Activated B cell treated with CpG ODN at 0.5 μM for 24 hours (primary cell): ENCODE data around the gene CRHBP. TPM values are rescaled to one million over a fixed set of nuclear protein-coding genes. Genes with fewer than 3 reads are reported as not detected.
"Not testable (repeated sequence)": the region's sequence is repeated elsewhere in the genome, so short reads cannot be mapped to it uniquely, and the experiment has no call there.

Experiments used
- ATAC-seq: fragments of 200-7000 bp; cut with Tn5 transposase; one replicate; pipeline ENCODE4 v1.10.0; 2021; ENCODE audit warnings: low read depth, mild to moderate bottlenecking, moderate library complexity
- CTCF ChIA-PET: fragments of 350-600 bp; sonication (Branson Sonifier 250); formaldehyde crosslinking; loops from one replicate; lab custom pipeline; 2021; ENCODE audit warnings: antibody characterized with exemption; lab: Charles Lee
- POLR2A ChIA-PET: fragments of 350-600 bp; sonication (Branson Sonifier 250); formaldehyde crosslinking; loops from one replicate; lab custom pipeline; 2021; ENCODE audit warnings: antibody characterized with exemption; lab: Charles Lee
- DNase-seq: peaks from one replicate; pipeline ENCODE4 v3.0.0; 2022
- H3K27ac Mint-ChIP-seq: one replicate; pipeline ENCODE4 v1.8.0; 2020; ENCODE audit warnings: mixed read lengths
- H3K27me3 Mint-ChIP-seq: one replicate; pipeline ENCODE4 v1.8.0; 2021; ENCODE audit warnings: mixed read lengths
- H3K36me3 Mint-ChIP-seq: one replicate; pipeline ENCODE4 v1.8.0; 2021; ENCODE audit warnings: low read depth, mixed read lengths
- H3K4me1 Mint-ChIP-seq: one replicate; pipeline ENCODE4 v1.8.0; 2021; ENCODE audit warnings: mixed read lengths
- H3K4me3 Mint-ChIP-seq: one replicate; pipeline ENCODE4 v1.8.0; 2020; ENCODE audit warnings: mild to moderate bottlenecking, mixed read lengths
- H3K9me3 Mint-ChIP-seq: one replicate; pipeline ENCODE4 v1.8.0; 2020; ENCODE audit warnings: mixed read lengths
- intact Hi-C: fragments of 100-400 bp; cut with micrococcal nuclease; formaldehyde crosslinking; loops from one replicate; pipeline ENCODE4 v1.15.1; 2024
- total RNA-seq: library from RNA; stranded (reverse); gene quantifications from 2 replicates; pipeline ENCODE4 v1.2.3, GENCODE V29; 2022
- TF ChIP-seq, protein P1 (sequence below): fragments of 200-600 bp; IDR thresholded peaks from one replicate; pipeline ENCODE4 v1.8.0; 2022; ENCODE audit warnings: antibody characterized with exemption, mild to moderate bottlenecking

CRHBP gene
- total RNA-seq, 1 donor from 2014 or later = not detected

DNA sequence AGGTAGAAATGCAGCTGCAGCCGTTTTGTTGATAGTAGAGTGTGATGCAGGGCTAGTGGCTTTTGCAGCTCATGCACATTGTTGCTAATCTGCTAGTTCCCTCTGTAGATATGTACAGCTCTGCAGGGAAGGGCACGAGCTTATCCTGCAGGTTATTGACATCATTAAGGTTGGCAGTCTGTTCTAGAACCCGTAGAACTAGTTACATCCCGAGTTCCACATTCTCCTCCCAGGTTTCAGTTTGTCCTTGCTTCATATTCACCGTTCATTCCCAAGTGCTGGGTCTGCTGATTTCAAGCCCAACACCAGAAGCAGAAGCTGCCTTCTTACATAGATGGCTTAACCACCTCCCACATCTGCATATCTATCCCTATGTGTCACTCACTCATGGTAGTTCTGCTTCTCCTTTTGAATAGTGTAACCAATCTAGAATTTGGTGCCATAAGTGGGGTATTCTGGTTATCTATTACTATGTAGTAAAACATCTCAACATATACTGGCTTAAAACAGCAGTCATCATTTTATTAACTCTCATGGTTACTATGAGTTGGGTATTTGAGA is 38.1 kb downstream of the CRHBP start:
- H3K9me3 Mint-ChIP-seq = no peaks in the 10 kb centered on the region
- CTCF ChIA-PET = no interaction called here
- H3K36me3 Mint-ChIP-seq = no peaks in the 10 kb centered on the region
- H3K4me3 Mint-ChIP-seq = no peak overlapping the region
- H3K4me1 Mint-ChIP-seq = no peaks in the 10 kb centered on the region
- TF ChIP-seq, protein P1, sequence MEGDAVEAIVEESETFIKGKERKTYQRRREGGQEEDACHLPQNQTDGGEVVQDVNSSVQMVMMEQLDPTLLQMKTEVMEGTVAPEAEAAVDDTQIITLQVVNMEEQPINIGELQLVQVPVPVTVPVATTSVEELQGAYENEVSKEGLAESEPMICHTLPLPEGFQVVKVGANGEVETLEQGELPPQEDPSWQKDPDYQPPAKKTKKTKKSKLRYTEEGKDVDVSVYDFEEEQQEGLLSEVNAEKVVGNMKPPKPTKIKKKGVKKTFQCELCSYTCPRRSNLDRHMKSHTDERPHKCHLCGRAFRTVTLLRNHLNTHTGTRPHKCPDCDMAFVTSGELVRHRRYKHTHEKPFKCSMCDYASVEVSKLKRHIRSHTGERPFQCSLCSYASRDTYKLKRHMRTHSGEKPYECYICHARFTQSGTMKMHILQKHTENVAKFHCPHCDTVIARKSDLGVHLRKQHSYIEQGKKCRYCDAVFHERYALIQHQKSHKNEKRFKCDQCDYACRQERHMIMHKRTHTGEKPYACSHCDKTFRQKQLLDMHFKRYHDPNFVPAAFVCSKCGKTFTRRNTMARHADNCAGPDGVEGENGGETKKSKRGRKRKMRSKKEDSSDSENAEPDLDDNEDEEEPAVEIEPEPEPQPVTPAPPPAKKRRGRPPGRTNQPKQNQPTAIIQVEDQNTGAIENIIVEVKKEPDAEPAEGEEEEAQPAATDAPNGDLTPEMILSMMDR = no peak
- DNase-seq (no peak), ATAC-seq (no peak)
- no peaks in the 10 kb centered on the region for H3K27me3 Mint-ChIP-seq
- no peak overlapping the region for H3K27ac Mint-ChIP-seq
- intact Hi-C loops = no loop called here
- POLR2A ChIA-PET = no interaction called here

DNA sequence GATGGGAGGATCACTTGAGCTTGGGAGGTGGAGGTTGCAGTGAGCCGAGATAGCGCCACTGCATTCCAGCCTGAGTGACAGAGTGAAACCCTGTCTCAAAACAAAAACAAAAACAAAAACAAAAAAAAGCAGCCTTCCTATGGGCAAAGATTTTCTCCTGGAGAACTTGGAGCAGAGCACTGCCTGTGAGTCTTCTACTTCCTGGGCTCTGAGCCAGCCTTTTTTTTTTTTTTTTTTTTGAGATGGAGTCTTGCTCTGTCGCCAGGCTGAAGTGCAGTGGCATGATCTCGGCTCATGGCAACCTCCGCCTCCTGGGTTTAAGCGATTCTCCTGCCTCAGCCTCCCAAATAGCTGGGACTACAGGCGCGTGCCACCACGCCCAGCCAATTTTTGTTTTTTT is 40.6 kb downstream of the CRHBP start:
- ATAC-seq, CTCF ChIA-PET, H3K27ac Mint-ChIP-seq, intact Hi-C loops, H3K27me3 Mint-ChIP-seq, H3K4me3 Mint-ChIP-seq, H3K9me3 Mint-ChIP-seq, H3K36me3 Mint-ChIP-seq, DNase-seq, H3K4me1 Mint-ChIP-seq, POLR2A ChIA-PET: not testable (repeated sequence)

DNA sequence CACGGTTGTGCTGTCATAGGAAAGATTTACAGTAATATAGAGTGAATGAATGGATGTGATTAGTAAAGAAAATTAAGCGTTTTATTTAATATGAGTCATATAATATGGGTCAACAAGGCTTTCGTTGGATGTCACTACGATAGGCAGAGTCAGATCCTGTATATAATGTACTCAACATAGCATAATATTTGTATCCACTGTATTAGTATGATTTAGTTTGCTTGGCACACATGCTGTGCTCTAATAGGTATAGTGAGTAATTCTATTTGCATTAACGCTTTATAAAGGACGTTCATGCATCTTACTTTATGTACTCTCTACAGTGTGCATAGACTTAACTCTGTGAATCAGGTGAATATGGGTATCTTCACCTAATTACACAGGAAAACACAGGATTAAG is 41.5 kb downstream of the CRHBP start:
- intact Hi-C loops = no loop called here
- H3K4me1 Mint-ChIP-seq = no peaks in the 10 kb centered on the region
- ATAC-seq = no peak
- DNase-seq = no peak
- POLR2A ChIA-PET = no interaction called here
- no peak overlapping the region for H3K27ac Mint-ChIP-seq
- H3K9me3 Mint-ChIP-seq = peaks cover 6% of the 10 kb centered on the region
- H3K4me3 Mint-ChIP-seq = no peak overlapping the region
- TF ChIP-seq, protein P1 = no peak
- no peaks in the 10 kb centered on the region for H3K36me3 Mint-ChIP-seq
- CTCF ChIA-PET = no interaction called here
- H3K27me3 Mint-ChIP-seq = peaks cover 3% of the 10 kb centered on the region

DNA sequence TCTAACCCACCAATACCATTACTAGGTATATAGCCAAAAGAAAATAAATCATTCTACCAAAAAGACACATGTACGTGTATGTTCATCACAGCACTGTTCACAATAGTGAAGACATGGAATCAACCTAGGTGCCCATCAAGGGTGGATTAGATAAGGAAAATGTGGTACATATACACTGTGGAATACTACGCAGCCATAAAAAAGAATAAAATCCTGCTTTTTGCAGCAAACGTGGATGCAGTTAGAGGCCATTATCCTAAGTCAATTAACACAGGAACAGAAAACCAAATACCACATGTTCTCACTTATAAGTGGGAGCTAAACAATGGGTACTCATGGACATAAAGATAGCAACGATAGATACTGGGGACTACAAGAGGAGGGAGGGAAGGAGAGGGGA is 45.4 kb downstream of the CRHBP start:
- POLR2A ChIA-PET = interaction anchor here (0.6 kb wide), 1 partner anchor 1673 kb away, joined by 3 read pairs; no protein-coding TSS in a partner anchor
- H3K4me3 Mint-ChIP-seq, H3K27me3 Mint-ChIP-seq, intact Hi-C loops, CTCF ChIA-PET, H3K27ac Mint-ChIP-seq, H3K36me3 Mint-ChIP-seq, H3K4me1 Mint-ChIP-seq, DNase-seq, H3K9me3 Mint-ChIP-seq, ATAC-seq: not testable (repeated sequence)

DNA sequence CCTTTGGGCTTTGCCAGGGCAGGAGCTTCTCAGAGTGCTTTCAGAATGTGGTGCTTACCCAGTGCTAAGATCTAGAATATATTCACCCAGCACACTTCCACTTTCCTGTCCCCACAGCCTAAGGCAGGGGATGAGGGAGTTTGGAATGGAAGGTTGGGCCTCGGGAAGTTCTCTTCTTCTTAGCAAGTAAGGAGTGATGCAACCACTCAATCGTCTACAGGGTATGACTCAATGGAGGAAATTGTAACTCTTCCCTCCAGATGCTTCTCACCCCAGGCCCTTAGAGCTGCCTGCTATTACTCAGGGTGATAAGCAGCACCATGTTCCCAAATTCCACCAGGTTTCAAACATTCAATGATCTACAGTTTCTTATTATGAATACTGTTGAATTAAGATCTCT is 46.6 kb downstream of the CRHBP start:
- H3K36me3 Mint-ChIP-seq = no peaks in the 10 kb centered on the region
- H3K27me3 Mint-ChIP-seq = peaks cover 3% of the 10 kb centered on the region
- TF ChIP-seq, protein P1 = no peak
- ChIA-PET POLR2A (no interaction called here), CTCF (no interaction called here)
- ATAC-seq (no peak), DNase-seq (no peak)
- H3K4me1 Mint-ChIP-seq = no peaks in the 10 kb centered on the region
- no peak overlapping the region for H3K4me3 Mint-ChIP-seq
- H3K27ac Mint-ChIP-seq = no peak overlapping the region
- intact Hi-C loops = no loop called here
- peaks cover 6% of the 10 kb centered on the region for H3K9me3 Mint-ChIP-seq

DNA sequence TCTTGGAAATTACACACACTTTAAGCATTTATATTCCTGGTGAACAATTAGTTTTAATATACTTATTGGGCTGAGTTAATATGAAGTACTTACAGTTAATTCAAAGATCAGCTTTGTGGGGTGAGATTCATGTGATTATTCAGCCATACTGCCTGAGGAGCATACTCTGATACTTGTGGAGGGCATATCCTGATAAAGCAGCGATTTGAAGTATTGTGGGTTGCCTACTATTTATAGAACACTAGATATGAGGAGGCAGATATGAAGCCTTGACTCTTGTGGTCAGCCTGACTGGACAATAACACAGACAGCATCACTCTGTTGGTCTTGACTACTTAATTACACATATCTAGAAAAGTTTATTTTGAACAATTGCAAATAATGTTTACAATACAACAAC is 50.4 kb downstream of the CRHBP start:
- Mint-ChIP-seq H3K9me3 (peaks cover 2% of the 10 kb centered on the region), H3K27ac (no peak overlapping the region), H3K4me3 (no peak overlapping the region), H3K4me1 (no peaks in the 10 kb centered on the region), H3K27me3 (peaks cover 5% of the 10 kb centered on the region), H3K36me3 (no peaks in the 10 kb centered on the region)
- TF ChIP-seq, protein P1 = no peak
- POLR2A ChIA-PET = no interaction called here
- intact Hi-C loops = no loop called here
- no peak for ATAC-seq
- no peak for DNase-seq
- CTCF ChIA-PET = no interaction called here
